Measurements from ENCODE around the gene UGT1A8. TPM values are rescaled to one million over a fixed set of nuclear protein-coding genes. Genes with fewer than 3 reads are reported as not detected.

UGT1A8 gene
- total and polyA plus RNA-seq, 2 experiments from 2014 or later, result 0.45 TPM; not detected in 1

- H3K4me3 ChIP-seq, result no peak overlapping the region
- Mint-ChIP-seq H3K4me1 (no peaks in the 10 kb centered on the region), H3K27me3 (ENCODE audit: insufficient read depth, low read depth, poor library complexity) (peaks cover 3% of the 10 kb centered on the region), H3K27ac (no peak overlapping the region), H3K9me3 (peaks cover 19% of the 10 kb centered on the region), H3K4me3 (no peak overlapping the region), H3K36me3 (ENCODE audit: low read depth) (no peaks in the 10 kb centered on the region; the same call in 2 of the 3 replicates)
- H3K27ac ChIP-seq (ENCODE audit: low read depth), result no peak overlapping the region
- no peak overlapping the region for H3K4me2 ChIP-seq
- no peaks in the 10 kb centered on the region for H4K20me1 ChIP-seq (replicated peaks; ENCODE audit: insufficient read depth)
- no peaks in the 10 kb centered on the region for H3F3A ChIP-seq (replicated peaks; ENCODE audit: low read depth)
- TF ChIP-seq CTCF (conservative IDR thresholded peaks at IDR 0.05; ENCODE audit: low read depth in 2 of 2) (no peak), POLR2AphosphoS5 (IDR thresholded peaks at IDR 0.05; ENCODE audit: low read depth) (no peak), ETS1 (IDR thresholded peaks at IDR 0.05) (no peak), ZNF462 (CRISPR knock-in tag; IDR thresholded peaks at IDR 0.05) (no peak), ZNF331 (CRISPR knock-in tag; IDR thresholded peaks at IDR 0.05; ENCODE audit: low read depth) (no peak), STAT1 (IDR thresholded peaks at IDR 0.05; ENCODE audit: unreplicated experiment) (no peak), JUNB (IDR thresholded peaks at IDR 0.05; ENCODE audit: unreplicated experiment) (no peak), CREB1 (CRISPR knock-in tag; IDR thresholded peaks at IDR 0.05; ENCODE audit: low read depth) (no peak), EZH2 (IDR thresholded peaks at IDR 0.05; ENCODE audit: low read depth, unreplicated experiment) (no peak), NANOG (IDR thresholded peaks at IDR 0.05; ENCODE audit: borderline replicate concordance) (no peak), REST (IDR thresholded peaks at IDR 0.05; ENCODE audit: unreplicated experiment) (no peak), EZH2phosphoT487 (IDR thresholded peaks at IDR 0.05; ENCODE audit: unreplicated experiment) (no peak), ZNF114 (CRISPR knock-in tag; IDR thresholded peaks at IDR 0.05) (no peak)
- H3K9me2 ChIP-seq (ENCODE audit: insufficient read depth), result no peaks in the 10 kb centered on the region
- no peak overlapping the region for H2AFZ ChIP-seq
- H3K27me3 ChIP-seq (ENCODE audit: insufficient read depth), result no peaks in the 10 kb centered on the region
- no peaks in the 10 kb centered on the region for H3K36me3 ChIP-seq (ENCODE audit: insufficient read depth)
- no peak for ATAC-seq
- no peak for DNase-seq (ENCODE audit: low spot score)
- H3K4me1 ChIP-seq (ENCODE audit: insufficient read depth), result no peaks in the 10 kb centered on the region
- no peaks in the 10 kb centered on the region for H3K79me2 ChIP-seq (replicated peaks; ENCODE audit: insufficient read depth)
Observed at GRCh38 chr2:233800208-233800607, 182.8 kb downstream of the UGT1A8 start.
